ENCODE data around the gene TSGA10IP.

- TF ChIP-seq YY1 (IDR thresholded peaks at IDR 0.05; ENCODE audit: insufficient read depth, insufficient read length) (no peak), ZNF274 (IDR thresholded peaks at IDR 0.05; ENCODE audit: low read depth, low read length) (no peak)
Observed at GRCh38 chr11:65983589-65983987, 38.3 kb downstream of the TSGA10IP start.
